ENCODE data around the gene P2RY14. TPM values are rescaled to one million over a fixed set of nuclear protein-coding genes. Genes with fewer than 3 reads are reported as not detected.

P2RY14 gene
- total and polyA plus RNA-seq, 2 donors (not counting 3 experiments of a cell fraction or from before 2014, with no cell fraction given), result not detected

GRCh38 chr3:151227266-151227806, 51.0 kb downstream of the P2RY14 start:
- FAIRE-seq, result no peak
- CTCF ChIA-PET, result interaction anchor here (1.1 to 6.7 kb wide), 11 partner anchors 10 to 692 kb away, joined by 3 to 75 read pairs (median 5); partner anchors contain the start of gene P2RY14
- no peak for DNase-seq (ENCODE audit: low read depth, low spot score)
- no peak overlapping the region for H3K4me3 ChIP-seq (replicated peaks in 1 of 3; ENCODE audit: insufficient read depth in 1 of 3, low read depth in 1 of 3, low read length in 3 of 3)
- H3K36me3 ChIP-seq (ENCODE audit: control insufficient read depth in 2 of 2, extremely low read depth in 1 of 2, insufficient read depth in 2 of 2, low read length in 2 of 2), result no peaks in the 10 kb centered on the region
- H3K9ac ChIP-seq (replicated peaks; ENCODE audit: extremely low read depth, insufficient read depth, low read length), result no peak overlapping the region
- H3K4me2 ChIP-seq (ENCODE audit: insufficient read depth, low read length), result no peak overlapping the region
- no peak for TF ChIP-seq POLR2AphosphoS5 (IDR thresholded peaks at IDR 0.05; ENCODE audit: insufficient read depth, low read depth, low read length)
- TF ChIP-seq GATA2 (IDR thresholded peaks at IDR 0.05; ENCODE audit: insufficient read depth, insufficient read length, low read depth, low read length), result no peak
- no peak for TF ChIP-seq CTCF (IDR thresholded peaks at IDR 0.05; ENCODE audit: extremely low read depth in 1 of 2, insufficient read depth in 1 of 2, low read depth in 1 of 2, low read length in 2 of 2)
- TF ChIP-seq EZH2 (IDR thresholded peaks at IDR 0.05; ENCODE audit: borderline replicate concordance, low read depth, low read length, severe bottlenecking), result no peak
- no peak for TF ChIP-seq MAX (IDR thresholded peaks at IDR 0.05; ENCODE audit: insufficient read depth, insufficient read length)
- no peak for TF ChIP-seq MYC (IDR thresholded peaks at IDR 0.05; ENCODE audit: low read depth, low read length)
- TF ChIP-seq JUN (IDR thresholded peaks at IDR 0.05; ENCODE audit: borderline replicate concordance, insufficient read depth, insufficient read length, low read depth), result no peak
- TF ChIP-seq FOS (IDR thresholded peaks at IDR 0.05; ENCODE audit: borderline replicate concordance, insufficient read depth, low read length), result no peak
- no peak for TF ChIP-seq POLR2A (IDR thresholded peaks at IDR 0.05; ENCODE audit: low read depth, low read length)
- dilution Hi-C loops (cut with MboI; ENCODE audit: extremely low pct_ligation_motif_present, low sequenced_read_pairs) (no loop called here), intact Hi-C loops (cut with micrococcal nuclease) (loop anchor here (1.0 to 5.0 kb wide), 6 partner anchors 56 to 691 kb away; no protein-coding TSS in a partner anchor)
- no peaks in the 10 kb centered on the region for H4K20me1 ChIP-seq (replicated peaks; ENCODE audit: control insufficient read depth, extremely low read depth, insufficient read depth, low read length)
- BruUV-seq (replicated peaks), result no TSS peak
- H3K9me3 ChIP-seq (replicated peaks; ENCODE audit: control insufficient read depth, insufficient read depth, low read length), result no peaks in the 10 kb centered on the region
- peaks cover 11% of the 10 kb centered on the region for H3K4me1 ChIP-seq (ENCODE audit: control insufficient read depth, extremely low read depth, insufficient read depth, low read length)
- H3K79me2 ChIP-seq (ENCODE audit: control insufficient read depth, insufficient read depth, low read length), result no peaks in the 10 kb centered on the region
- no peaks in the 10 kb centered on the region for H3K9me1 ChIP-seq (replicated peaks; ENCODE audit: control insufficient read depth, extremely low read depth, insufficient read depth, low read length)
- no peak overlapping the region for H3K27ac ChIP-seq (ENCODE audit: insufficient read depth, low read depth, low read length)
- POLR2A ChIA-PET, result no interaction called here
- H3K27me3 ChIP-seq (ENCODE audit: control insufficient read depth in 2 of 2, insufficient read depth in 2 of 2, low read length in 2 of 2), result no peaks in the 10 kb centered on the region
- peak overlapping the region; percentile 52 for H2AFZ ChIP-seq (ENCODE audit: low read depth, low read length)

Measured in endothelial cell of umbilical vein (primary cell).